ENCODE measurements around the gene ZNF860.
"Not testable (repeated sequence)": the region's sequence is repeated elsewhere in the genome, so short reads cannot be mapped to it uniquely, and the experiment has no call there.

Gene ZNF860

GRCh38 chr3:31960793-31961431, 20.6 kb upstream of the ZNF860 start:
- DNase-seq (ENCODE audit: low read depth in 2 of 2): no peak

- DNase-seq (ENCODE audit: low read depth in 2 of 2): no peak
These were observed 18.7 kb upstream of the ZNF860 start for GRCh38 chr3:31962801-31963205.

GRCh38 chr3:31966978-31967591, 14.5 kb upstream of the ZNF860 start:
- no peak for DNase-seq (ENCODE audit: low read depth in 2 of 2)

GRCh38 chr3:31967592-31967991, 14.0 kb upstream of the ZNF860 start:
- no peak for DNase-seq (ENCODE audit: low read depth in 2 of 2)

- DNase-seq (ENCODE audit: low read depth in 2 of 2): no peak
These were observed 13.1 kb upstream of the ZNF860 start for GRCh38 chr3:31968369-31968926.

GRCh38 chr3:31968927-31969418, 12.6 kb upstream of the ZNF860 start:
- DNase-seq (ENCODE audit: low read depth in 2 of 2): no peak

DNA sequence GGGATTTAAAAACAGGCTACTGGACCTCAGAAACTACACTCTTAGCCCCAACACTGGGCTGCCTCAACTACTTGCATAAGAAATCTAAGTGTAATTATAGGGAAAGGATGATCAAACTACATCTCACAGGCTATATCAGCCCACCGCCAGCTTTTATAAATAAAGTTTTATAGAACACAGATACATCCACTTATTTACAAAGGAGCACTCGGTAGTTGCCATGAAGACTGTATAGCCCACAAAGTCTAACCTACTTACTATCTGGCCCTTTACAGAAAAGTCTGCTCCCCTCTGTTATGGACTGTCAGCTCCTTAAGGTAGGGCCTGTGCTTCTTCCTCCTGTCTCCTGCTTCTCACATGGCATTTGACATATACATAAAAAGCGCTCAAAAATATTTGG, 9.9 kb upstream of the ZNF860 start:
- DNase-seq (ENCODE audit: low read depth in 2 of 2): no peak

DNA sequence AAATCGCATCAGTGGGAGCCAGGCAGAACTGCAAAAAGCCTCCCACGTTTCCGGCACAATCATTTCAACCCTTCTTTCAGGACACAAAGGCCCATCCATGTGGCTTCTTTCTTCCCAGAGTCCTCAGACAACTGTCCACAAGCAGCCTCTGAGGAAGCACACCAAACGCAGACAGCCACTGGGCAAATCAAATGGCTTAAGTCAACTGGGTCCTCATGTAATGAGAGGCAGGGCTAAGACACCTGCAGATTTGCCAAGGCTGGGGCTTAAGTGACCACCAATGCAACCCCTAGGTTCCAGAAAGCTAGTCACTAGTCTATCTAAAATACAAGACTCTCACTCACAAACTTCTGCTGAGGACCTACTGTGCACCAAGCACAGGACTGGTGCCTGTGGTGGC, 8.5 kb upstream of the ZNF860 start:
- DNase-seq (ENCODE audit: low read depth in 2 of 2): no peak

DNA sequence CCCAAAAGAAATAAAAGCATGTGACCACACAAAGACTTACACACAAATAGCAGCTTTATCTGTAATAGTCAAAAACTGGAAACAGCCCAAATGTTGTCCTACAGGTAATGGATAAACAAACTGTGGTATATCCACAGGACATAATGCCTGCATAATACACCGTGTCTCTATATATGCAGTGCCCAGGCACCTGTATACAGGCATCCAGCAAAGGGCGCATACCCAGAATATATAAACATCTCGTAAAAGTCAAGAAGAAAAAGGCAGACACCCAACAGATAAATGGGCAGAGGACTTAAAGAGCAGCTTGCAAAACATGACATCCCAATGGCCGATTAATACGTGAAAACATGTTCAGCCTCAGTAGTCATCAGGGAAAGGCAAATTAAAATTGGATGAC, 7.7 kb upstream of the ZNF860 start:
- DNase-seq (ENCODE audit: low read depth in 2 of 2): no peak

- DNase-seq (ENCODE audit: low read depth in 2 of 2): no peak
These were observed 7.1 kb upstream of the ZNF860 start for GRCh38 chr3:31974471-31974870.

- DNase-seq (ENCODE audit: low read depth in 2 of 2): no peak
These were observed 6.6 kb upstream of the ZNF860 start for GRCh38 chr3:31974964-31975363.

- no peak for DNase-seq (ENCODE audit: low read depth in 2 of 2)
These were observed 5.2 kb upstream of the ZNF860 start for GRCh38 chr3:31976302-31976701.

DNA sequence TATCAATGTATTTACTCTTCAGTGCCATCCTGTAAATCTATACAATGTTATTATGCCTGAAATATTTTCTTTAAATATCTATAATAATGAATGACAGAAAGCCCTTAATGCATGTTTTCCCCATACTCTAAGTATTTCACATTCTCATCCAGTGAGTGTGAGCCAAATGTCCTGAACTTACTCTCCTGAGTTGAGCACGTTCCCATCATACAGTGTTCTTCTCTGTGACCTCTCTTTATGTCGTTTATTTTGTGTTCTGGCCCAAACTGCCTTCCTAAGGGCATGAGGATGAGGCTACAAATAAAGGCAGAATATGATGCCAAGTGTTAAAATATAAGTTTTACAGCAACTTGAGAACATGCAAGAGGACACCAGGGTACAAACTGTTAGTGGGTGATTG, 3.8 kb upstream of the ZNF860 start:
- DNase-seq (ENCODE audit: low read depth in 2 of 2): no peak

DNA sequence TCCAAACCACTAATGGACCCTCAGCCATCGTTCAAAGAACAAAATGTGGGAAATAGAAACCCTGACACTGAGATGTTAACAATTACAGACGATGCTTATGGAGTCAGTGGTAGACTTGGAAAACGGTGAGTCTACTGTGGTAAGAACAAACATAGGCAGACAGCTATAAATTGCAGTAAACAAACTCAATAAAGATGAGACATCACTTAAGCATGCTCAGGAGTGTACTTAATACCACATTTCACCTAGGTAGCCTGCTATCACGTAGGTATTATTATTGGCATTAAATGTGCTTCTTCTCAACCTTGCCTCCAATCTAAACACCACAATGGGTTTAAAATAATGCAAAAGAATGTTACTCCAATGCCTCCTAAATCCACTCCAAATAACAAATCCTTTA, 3.0 kb upstream of the ZNF860 start:
- DNase-seq (ENCODE audit: low read depth in 2 of 2): no peak

GRCh38 chr3:31979001-31979697, 2.4 kb upstream of the ZNF860 start:
- DNase-seq (ENCODE audit: low read depth in 2 of 2): no peak

DNA sequence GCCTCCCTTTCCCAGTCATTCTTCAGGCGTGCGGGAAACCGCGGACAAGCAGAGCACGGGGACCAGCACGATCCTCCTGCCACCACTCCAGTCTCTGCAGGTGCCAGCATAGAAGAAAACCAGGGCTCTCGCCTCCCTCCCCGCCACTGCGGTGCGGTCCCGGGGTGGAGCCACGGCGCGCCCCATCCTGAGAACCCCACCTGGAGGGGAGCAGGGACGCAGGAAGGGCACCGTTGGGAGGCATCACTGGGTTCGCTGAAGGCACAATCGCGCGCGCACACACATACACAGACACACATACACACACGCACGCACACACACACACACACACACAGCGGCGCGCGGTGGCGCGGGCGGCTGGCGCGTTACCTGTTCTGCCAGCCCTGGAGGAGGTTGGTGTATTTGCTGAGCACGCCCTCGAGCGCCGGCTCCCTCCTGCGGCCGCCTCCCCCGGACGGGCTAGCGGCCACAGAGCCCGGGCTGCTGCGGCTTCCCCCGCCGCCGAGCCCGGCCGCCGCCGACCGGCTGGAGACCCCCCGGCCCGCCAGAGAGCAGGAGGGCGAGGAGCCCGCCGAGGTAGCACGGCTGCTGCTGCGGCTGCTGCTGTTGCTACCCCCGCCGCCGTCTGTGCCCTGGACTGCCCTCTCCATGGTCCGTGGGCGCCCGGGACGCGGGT, 882 bp upstream of the ZNF860 start:
- no peak for DNase-seq (ENCODE audit: low read depth in 2 of 2)

- no peak for DNase-seq (ENCODE audit: low read depth in 2 of 2)
These were observed 2.8 kb downstream of the ZNF860 start for GRCh38 chr3:31984321-31984720.

GRCh38 chr3:31985831-31986230, 4.3 kb downstream of the ZNF860 start:
- DNase-seq (ENCODE audit: low read depth in 2 of 2): no peak

GRCh38 chr3:31988271-31988670, 6.7 kb downstream of the ZNF860 start:
- DNase-seq (ENCODE audit: low read depth in 2 of 2): no peak

DNA sequence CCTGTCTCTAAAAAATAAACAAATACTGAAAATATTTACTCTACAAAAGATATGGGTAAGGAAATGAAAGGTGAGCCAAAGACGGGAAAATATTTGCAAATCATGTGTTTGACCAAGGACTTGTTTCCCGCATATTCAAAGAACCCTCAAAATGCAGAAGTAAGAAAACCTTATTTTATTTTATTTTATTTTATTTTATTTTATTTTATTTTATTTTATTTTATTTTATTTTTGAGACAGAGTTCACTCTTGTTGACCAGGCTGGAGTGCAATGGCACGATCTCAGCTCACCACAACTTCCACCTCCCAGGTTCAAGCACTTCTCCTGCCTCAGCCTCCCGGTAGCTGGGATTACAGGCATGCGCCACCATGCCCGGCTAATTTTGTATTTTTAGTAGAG, 11.4 kb downstream of the ZNF860 start:
- DNase-seq (ENCODE audit: low read depth in 2 of 2): not testable (repeated sequence)

GRCh38 chr3:31993843-31994242, 12.3 kb downstream of the ZNF860 start:
- DNase-seq (ENCODE audit: low read depth in 2 of 2): no peak

- not testable (repeated sequence) for DNase-seq (ENCODE audit: low read depth in 2 of 2)
These were observed 13.5 kb downstream of the ZNF860 start for GRCh38 chr3:31995026-31995425.

All from stimulated activated CD8-positive, alpha-beta memory T cell treated with anti-CD3 and anti-CD28 coated beads, Interleukin-15, amount 100 ng/mL, for 4 hours (primary cell).